ENCODE data around the gene PKNOX2. TPM values are rescaled to one million over a fixed set of nuclear protein-coding genes. Genes with fewer than 3 reads are reported as not detected.
A peak's percentile ranks its signal among the peaks of the same experiment; 100 is the strongest.

Gene PKNOX2
- polyA plus RNA-seq, 3 donors = 11.6 to 14.9 (median 12.0) TPM

- DNase-seq (ENCODE audit: low read depth in 3 of 3, low spot score in 2 of 3) = no peak
These were observed 209.2 kb downstream of the PKNOX2 start for GRCh38 chr11:125373426-125374391.

- DNase-seq (ENCODE audit: low read depth in 3 of 3, low spot score in 2 of 3) = no peak
These were observed 209.8 kb downstream of the PKNOX2 start for GRCh38 chr11:125374398-125374797.

DNA sequence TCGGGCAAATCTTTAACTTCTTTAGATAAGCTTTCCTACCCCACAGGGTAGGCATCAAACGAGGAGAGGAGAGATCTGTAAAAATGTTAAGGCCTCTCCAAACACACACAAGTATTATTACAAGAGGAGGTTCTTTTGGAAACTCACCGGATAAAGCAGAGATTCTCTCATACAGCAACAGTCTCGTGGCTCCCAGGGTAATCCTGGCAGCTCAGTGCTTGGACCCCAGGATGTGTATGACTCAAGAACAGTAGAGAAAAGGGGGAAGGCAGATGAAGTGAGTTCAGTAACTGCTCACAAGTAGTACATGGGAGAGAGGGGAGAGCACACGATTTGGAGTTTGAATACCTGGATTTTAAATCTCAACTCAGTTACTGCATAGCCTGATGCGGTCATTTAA lies 210.6 kb downstream of the PKNOX2 start:
- no peak for DNase-seq (ENCODE audit: low read depth in 3 of 3, low spot score in 2 of 3)

- peak in 2 of 3 donors; percentile 51 to 67 for DNase-seq (ENCODE audit: low read depth in 3 of 3, low spot score in 2 of 3)
These were observed 211.6 kb downstream of the PKNOX2 start for GRCh38 chr11:125376117-125376516.

DNA sequence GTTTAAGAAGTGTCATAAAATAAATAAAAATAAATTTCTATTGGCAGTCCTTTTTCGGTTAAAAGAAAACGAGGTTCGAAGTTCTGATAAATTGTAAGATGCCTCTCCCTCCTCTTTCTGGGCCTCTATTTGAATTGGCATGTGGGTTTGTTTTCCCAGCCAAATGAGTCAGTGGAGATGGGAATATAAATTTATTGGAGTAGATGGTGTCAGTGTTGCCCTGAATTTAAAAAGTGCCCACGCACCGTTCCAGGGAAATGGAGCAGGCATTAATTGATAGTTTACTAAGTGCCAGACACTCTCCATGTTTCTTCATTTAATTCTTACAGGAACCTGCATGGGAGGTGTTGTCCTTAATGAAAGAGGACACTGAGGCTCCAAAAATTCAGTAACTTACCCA lies 212.3 kb downstream of the PKNOX2 start:
- DNase-seq (ENCODE audit: low read depth in 3 of 3, low spot score in 2 of 3) = no peak

- DNase-seq (ENCODE audit: low read depth in 3 of 3, low spot score in 2 of 3) = no peak
These were observed 213.5 kb downstream of the PKNOX2 start for GRCh38 chr11:125378083-125378482.

GRCh38 chr11:125378571-125378970 lies 214.0 kb downstream of the PKNOX2 start:
- no peak for DNase-seq (ENCODE audit: low read depth in 3 of 3, low spot score in 2 of 3)

GRCh38 chr11:125379565-125379964 lies 215.0 kb downstream of the PKNOX2 start:
- DNase-seq (ENCODE audit: low read depth in 3 of 3, low spot score in 2 of 3) = no peak

GRCh38 chr11:125379981-125380380 lies 215.4 kb downstream of the PKNOX2 start:
- no peak for DNase-seq (ENCODE audit: low read depth in 3 of 3, low spot score in 2 of 3)

DNA sequence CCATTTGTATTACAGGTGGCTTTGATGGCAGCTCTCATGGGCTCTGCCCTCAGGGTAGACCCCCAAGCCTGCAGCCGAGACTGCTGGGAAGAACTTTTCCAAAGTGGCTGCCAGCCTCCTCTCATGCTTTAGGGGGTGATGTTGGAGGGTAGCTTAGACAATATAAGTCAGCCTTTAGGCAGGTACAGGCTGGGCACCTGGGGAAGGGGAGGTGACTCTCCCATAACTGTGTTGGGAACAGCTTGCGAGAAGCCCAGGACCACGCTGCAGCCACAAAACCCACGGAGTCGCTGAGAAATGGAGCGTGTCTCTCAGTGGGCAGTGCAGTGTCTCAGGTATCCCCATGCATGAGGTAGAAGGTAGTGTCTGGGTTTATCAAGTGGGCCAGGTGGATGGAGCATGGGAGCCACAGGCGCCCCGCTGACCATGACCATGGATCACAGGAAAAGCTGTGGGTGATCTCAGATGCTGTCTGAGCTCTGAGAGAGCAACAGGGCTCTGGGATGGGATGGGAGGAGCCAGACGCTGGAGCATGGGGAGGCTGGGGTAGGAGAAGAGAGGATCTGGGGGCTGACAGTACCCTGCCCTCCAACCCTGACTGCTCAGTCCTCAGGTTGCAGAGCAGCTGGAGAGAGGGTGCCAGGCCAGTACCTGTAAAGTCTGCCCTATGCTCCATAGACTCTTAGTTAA lies 216.3 kb downstream of the PKNOX2 start:
- no peak for DNase-seq (ENCODE audit: low read depth in 3 of 3, low spot score in 2 of 3)

- no peak for DNase-seq (ENCODE audit: low read depth in 3 of 3, low spot score in 2 of 3)
These were observed 217.0 kb downstream of the PKNOX2 start for GRCh38 chr11:125381499-125382044.

DNA sequence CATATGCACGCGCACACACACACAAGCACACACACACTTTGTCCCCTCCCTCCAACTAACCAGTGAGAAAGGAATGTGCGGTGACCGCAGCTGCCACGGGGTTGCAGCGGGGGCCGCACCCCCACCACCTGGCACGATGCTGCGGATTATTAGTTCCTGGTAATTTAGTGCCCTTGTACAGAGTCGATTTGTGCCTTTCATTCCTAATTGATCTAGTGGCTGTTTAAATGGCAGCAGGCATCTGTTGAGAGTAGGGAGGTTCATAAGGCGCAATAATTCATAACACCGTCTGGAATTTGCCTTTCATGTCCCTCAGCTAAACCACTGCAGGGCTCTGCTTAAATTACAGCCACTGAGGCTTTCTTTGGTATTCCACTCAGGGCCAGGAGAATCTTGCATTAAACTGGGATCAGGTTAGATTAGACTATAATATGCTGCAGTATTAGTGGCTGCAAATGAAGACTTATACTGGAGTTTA lies 217.8 kb downstream of the PKNOX2 start:
- no peak for DNase-seq (ENCODE audit: low read depth in 3 of 3, low spot score in 2 of 3)

- DNase-seq (ENCODE audit: low read depth in 3 of 3, low spot score in 2 of 3) = no peak
These were observed 218.3 kb downstream of the PKNOX2 start for GRCh38 chr11:125382822-125383221.

GRCh38 chr11:125384825-125385224 lies 220.3 kb downstream of the PKNOX2 start:
- no peak for DNase-seq (ENCODE audit: low read depth in 3 of 3, low spot score in 2 of 3)

DNA sequence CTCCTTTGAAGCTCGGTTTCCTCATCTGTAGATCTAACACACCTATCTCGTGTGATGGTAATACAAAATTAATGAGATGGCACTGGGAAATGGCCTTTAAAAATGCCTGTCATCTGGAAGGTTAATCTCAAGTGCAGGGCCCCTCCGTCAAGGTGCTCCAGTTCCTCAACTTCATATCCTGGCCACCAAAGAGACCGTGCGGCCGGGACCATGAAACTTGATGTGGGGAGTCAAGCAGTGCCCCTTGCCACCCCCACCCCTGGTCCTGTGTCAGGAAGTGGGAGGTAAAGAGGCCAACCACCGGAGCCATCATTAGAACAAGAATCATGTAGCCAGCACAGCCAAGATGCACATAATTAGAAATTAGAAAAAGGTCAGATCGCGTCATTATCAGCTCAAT lies 223.3 kb downstream of the PKNOX2 start:
- DNase-seq (ENCODE audit: low read depth in 3 of 3, low spot score in 2 of 3) = no peak

GRCh38 chr11:125388611-125389010 lies 224.1 kb downstream of the PKNOX2 start:
- DNase-seq (ENCODE audit: low read depth in 3 of 3, low spot score in 2 of 3) = no peak

GRCh38 chr11:125389339-125390166 lies 225.0 kb downstream of the PKNOX2 start:
- no peak for DNase-seq (ENCODE audit: low read depth in 3 of 3, low spot score in 2 of 3)

DNA sequence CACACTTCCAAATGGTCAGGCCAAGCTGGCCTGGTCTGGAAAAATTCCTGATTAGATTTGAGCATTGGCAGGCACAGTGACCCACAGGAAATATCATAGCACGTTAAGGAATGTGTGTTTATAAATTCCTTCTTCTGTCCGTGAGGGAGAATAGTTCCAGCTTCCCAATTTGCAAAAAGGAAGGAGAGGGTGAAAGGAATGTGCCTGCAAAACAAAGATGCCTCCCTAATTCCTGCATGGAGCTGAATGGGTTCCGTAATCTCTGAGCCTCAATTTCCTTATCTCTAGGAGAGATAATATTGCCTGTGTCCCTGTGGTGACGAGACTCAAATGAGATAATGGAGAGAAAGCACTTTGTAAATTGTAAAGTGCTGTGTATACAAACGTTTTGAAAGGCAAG lies 226.4 kb downstream of the PKNOX2 start:
- DNase-seq (ENCODE audit: low read depth in 3 of 3, low spot score in 2 of 3) = no peak

- no peak for DNase-seq (ENCODE audit: low read depth in 3 of 3, low spot score in 2 of 3)
These were observed 228.8 kb downstream of the PKNOX2 start for GRCh38 chr11:125393331-125393730.

DNA sequence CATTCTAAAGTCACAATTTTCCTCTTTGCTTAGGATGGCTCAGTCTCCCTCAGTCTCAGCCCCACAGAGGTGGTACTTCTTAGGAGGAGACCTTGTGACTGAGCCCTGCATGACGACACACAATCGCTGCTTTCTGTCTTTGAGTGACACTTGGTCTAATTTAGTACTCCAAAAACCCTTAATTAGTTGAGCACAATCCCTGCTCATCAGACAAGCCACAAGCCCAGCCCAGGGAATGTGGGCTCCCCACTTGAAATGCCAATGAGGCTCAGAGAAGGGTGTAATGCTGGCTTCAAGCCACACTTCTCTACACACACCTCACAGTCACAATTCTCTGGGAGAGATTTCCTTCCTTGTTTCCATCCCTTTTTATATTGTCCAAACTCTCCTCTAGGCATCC lies 229.7 kb downstream of the PKNOX2 start:
- DNase-seq (ENCODE audit: low read depth in 3 of 3, low spot score in 2 of 3) = no peak

DNA sequence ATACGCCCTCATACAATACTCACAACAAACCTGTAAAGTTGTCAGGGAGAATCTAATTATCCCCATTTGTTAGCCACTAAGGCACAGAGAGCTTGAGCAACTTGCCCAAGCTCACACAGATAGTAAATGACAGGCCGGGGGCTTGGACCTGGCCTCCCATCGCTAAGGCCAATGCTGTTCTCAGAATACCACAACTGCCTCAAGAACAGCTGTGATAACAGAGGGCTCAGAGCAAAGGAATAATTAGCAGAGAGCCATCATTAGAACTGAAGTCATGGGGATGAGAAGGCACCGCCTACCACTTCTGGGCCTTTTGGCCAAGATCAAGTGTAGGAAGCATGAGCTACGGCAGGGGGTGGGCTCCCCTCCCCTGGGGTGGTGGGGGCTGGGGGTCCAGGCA lies 232.9 kb downstream of the PKNOX2 start:
- no peak for DNase-seq (ENCODE audit: low read depth in 3 of 3, low spot score in 2 of 3)

Measured in right renal cortex interstitium (tissue), 3 donors.